GM12878 (cell line): ENCODE measurements around the gene RBM19. TPM values are rescaled to one million over a fixed set of nuclear protein-coding genes. Genes with fewer than 3 reads are reported as not detected.

Source experiments
- ATAC-seq: fragments of 200-7000 bp; cut with Tn5 transposase; 3 replicates; pipeline ENCODE4 v1.9.1; 2020; ENCODE audit warnings: mild to moderate bottlenecking, moderate library complexity
- BruUV-seq: library from RNA; stranded (reverse); fragments of 400-500 nt; replicated peaks from 2 replicates; lab custom pipeline; 2021; lab: Mats Ljungman, UMichigan
- CTCF ChIA-PET: fragments of 300-600 bp; sonication (Branson Sonifier 250); formaldehyde crosslinking; extraction: SDS; loops from one replicate; lab custom pipeline; 2021; ENCODE audit warnings: inconsistent platforms; lab: Yijun Ruan, JAX
- POLR2A ChIA-PET: fragments of 350-600 bp; formaldehyde crosslinking; extraction: SDS; loops from one replicate; lab custom pipeline; 2021; ENCODE audit warnings: inconsistent platforms; lab: Charles Lee
- RAD21 ChIA-PET: fragments of 300-600 bp; sonication (Branson Sonifier 250); formaldehyde crosslinking; loops from one replicate; lab custom pipeline; 2023; ENCODE audit warnings: antibody characterized with exemption; ENCODE audit not compliant: unreplicated experiment; lab: Charles Lee
- SMC1A ChIA-PET: fragments of 300-600 bp; sonication (Branson Sonifier 250); formaldehyde crosslinking; loops from one replicate; lab custom pipeline; 2023; ENCODE audit not compliant: unreplicated experiment, uncharacterized antibody; lab: Charles Lee
- DNase-seq: peaks from one replicate; pipeline ENCODE4 v3.0.0-alpha.2; 2011; ENCODE audit warnings: low read depth, low spot score
- FAIRE-seq: peaks from 3 replicates; lab custom pipeline; 2011; peaks lifted over from hg19 to GRCh38; lab: Jason Lieb, UNC
- H2AFZ ChIP-seq: 2 replicates; pipeline ENCODE4 v1.6.0; 2011; ENCODE audit warnings: low read depth, low read length, control low read depth; ENCODE audit not compliant: control insufficient read depth
- H3K27ac ChIP-seq: 2 replicates; pipeline ENCODE4 v1.5.1; 2011; ENCODE audit warnings: control low read depth; ENCODE audit not compliant: control insufficient read depth, insufficient read depth
- H3K27me3 ChIP-seq, 2 experiments: replicated peaks in 1 of 2; 2 replicates each; pipeline versions ENCODE4 v1.6.0 to v1.6.1; 2011; ENCODE audit warnings: low read length in 1 of 2; ENCODE audit not compliant: control insufficient read depth in 2 of 2, insufficient read depth in 2 of 2
- H3K36me3 ChIP-seq, 2 experiments: 2 replicates each; pipeline ENCODE4 v1.5.1; 2011; ENCODE audit warnings: low read length in 1 of 2; ENCODE audit not compliant: control insufficient read depth in 2 of 2, insufficient read depth in 2 of 2
- H3K4me1 ChIP-seq: 2 replicates; pipeline ENCODE4 v1.6.1; 2011; ENCODE audit warnings: mild to moderate bottlenecking, low read length, moderate library complexity, mixed read lengths; ENCODE audit not compliant: control insufficient read depth, insufficient read depth
- H3K4me2 ChIP-seq: 2 replicates; pipeline ENCODE4 v1.6.0; 2011; ENCODE audit warnings: control low read depth; ENCODE audit not compliant: control insufficient read depth, insufficient read depth
- H3K4me3 ChIP-seq: fragments of 200-600 bp; sonication (generic); 2 replicates; pipeline ENCODE4 v1.5.1; 2016
- H3K79me2 ChIP-seq: 2 replicates; pipeline ENCODE4 v1.6.0; 2011; ENCODE audit warnings: low read length; ENCODE audit not compliant: control insufficient read depth, insufficient read depth
- H3K9ac ChIP-seq: 2 replicates; pipeline ENCODE4 v1.8.0; 2011; ENCODE audit warnings: low read length, control low read depth, mixed read lengths; ENCODE audit not compliant: control insufficient read depth, insufficient read depth
- H3K9me3 ChIP-seq: replicated peaks from 3 replicates; pipeline ENCODE4 v1.5.1; 2011; ENCODE audit warnings: mild to moderate bottlenecking, low read length; ENCODE audit not compliant: control insufficient read depth, insufficient read depth
- H4K20me1 ChIP-seq: 2 replicates; pipeline ENCODE4 v1.6.0; 2011; ENCODE audit not compliant: control insufficient read depth, insufficient read depth
- BHLHE40 ChIP-seq, 2 experiments: fragments of 450-650 bp in 1 of 2; IDR thresholded peaks; 2 replicates each; pipeline ENCODE4 v1.6.1; 2011 to 2017; ENCODE audit warnings: low read depth in 2 of 2, borderline replicate concordance in 1 of 2, improper control_type of control experiment in 1 of 2, low read length in 1 of 2, mild to moderate bottlenecking in 1 of 2
- CHD2 ChIP-seq: IDR thresholded peaks from 2 replicates; pipeline ENCODE4 v1.6.1; 2011; ENCODE audit warnings: low read depth, low read length, improper control_type of control experiment, borderline replicate concordance
- PML ChIP-seq: IDR thresholded peaks from 2 replicates; pipeline ENCODE4 v1.6.1; 2012; ENCODE audit warnings: low read length, inconsistent platforms
- POU2F2 ChIP-seq: IDR thresholded peaks from 3 replicates; pipeline ENCODE4 v1.6.1; 2011; ENCODE audit warnings: low read depth, mild to moderate bottlenecking, low read length, borderline replicate concordance
- RAD51 ChIP-seq: fragments of 450-650 bp; IDR thresholded peaks from 2 replicates; pipeline ENCODE4 v1.6.1; 2016; ENCODE audit warnings: moderate library complexity, mild to moderate bottlenecking, inconsistent platforms
- SP1 ChIP-seq: IDR thresholded peaks from one replicate; pipeline ENCODE4 v1.6.1; 2011; ENCODE audit warnings: low read depth, low read length
- WGBS: methylation state at CpG from one replicate; pipeline ENCODE4 v1.1.6; 2016; ENCODE audit warnings: low lambda C conversion rate; ENCODE audit not compliant: insufficient replicate concordance, insufficient coverage; ENCODE audit errors: missing lambda C conversion rate; 5-methylcytosine and 5-hydroxymethylcytosine counted together
- in situ Hi-C: fragments of 300-500 bp; cut with MboI; formaldehyde crosslinking; loops from 9 replicates; pipeline ENCODE4 v1.14.3; 2018; ENCODE audit warnings: mixed read lengths
- intact Hi-C: fragments of 100-400 bp; cut with micrococcal nuclease; formaldehyde crosslinking; loops from one replicate; pipeline ENCODE4 v1.14.2; 2022; ENCODE audit not compliant: unreplicated experiment
- polyA plus RNA-seq, 11 experiments: library from polyadenylated mRNA; depleted of rRNA in 4 of 11; unstranded in 6 of 11; stranded (reverse) in 5 of 11; fragments of >200 nt; fragmentation: Nextera tagmentation in 4 of 11; fragmentation: Illumina TruSeq in 1 of 11; extraction: Ambion mirVana in 4 of 11; extraction: Trizol in 1 of 11; gene quantifications; 1 replicate in 1 of 11; 2 replicates in 10 of 11; pipeline versions ENCODE4 v1.2.1 to v1.2.3, GENCODE V29; 2011 to 2016; ENCODE audit warnings: inconsistent platforms in 2 of 11, missing spikeins in 2 of 11, low read depth in 1 of 11
- total RNA-seq, 4 experiments: library from RNA; depleted of rRNA in 3 of 4; stranded (reverse); fragments of >200 nt in 3 of 4; fragmentation: Illumina TruSeq in 1 of 4; extraction: Trizol in 1 of 4; gene quantifications; 2 replicates each; pipeline versions ENCODE4 v1.2.1 to v1.2.3, GENCODE V29; 2013 to 2021

Gene RBM19
- total and polyA plus RNA-seq, 10 of the 15 experiments (the other 5 are each of a cell fraction or from before 2014, with no cell fraction given) = 4.2 to 42.9 (median 28.4) TPM

DNA sequence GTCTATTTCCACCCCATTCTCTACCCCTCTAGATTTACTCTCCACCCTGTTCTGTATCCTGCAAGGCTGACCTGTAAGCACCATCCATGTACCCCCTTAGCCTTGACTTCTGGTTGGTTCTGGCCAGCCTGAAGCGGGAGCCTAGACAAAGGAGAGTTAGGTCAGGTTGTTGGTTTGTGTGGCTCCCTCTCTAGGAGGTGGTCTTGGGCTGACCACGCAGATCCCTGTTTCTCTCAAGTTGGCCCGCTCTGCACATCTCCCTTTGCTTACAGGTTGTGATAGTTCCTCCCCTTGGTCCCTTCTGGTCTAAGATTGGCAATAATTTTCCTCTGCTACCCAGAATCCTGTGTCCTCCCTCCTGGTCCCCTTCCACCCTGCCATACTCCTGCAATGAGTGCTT, 38.3 kb upstream of the RBM19 start:
- Histone ChIP-seq H3K27ac (no peak overlapping the region), H3K27me3 (no peaks in the 10 kb centered on the region; a peak in 1 of 4 replicates), H3K36me3 (no peaks in the 10 kb centered on the region), H3K4me2 (no peak overlapping the region), H3K4me1 (no peaks in the 10 kb centered on the region), H3K79me2 (no peaks in the 10 kb centered on the region), H2AFZ (no peak overlapping the region), H3K9me3 (no peaks in the 10 kb centered on the region), H3K4me3 (no peak overlapping the region), H4K20me1 (no peaks in the 10 kb centered on the region), H3K9ac (no peak overlapping the region)
- intact Hi-C loops (no loop called here), in situ Hi-C loops (no loop called here)
- ChIA-PET RAD21 (no interaction called here), SMC1A (interaction anchor here (0.6 kb wide), 1 partner anchor 12 kb away, joined by 3 read pairs; no protein-coding TSS in a partner anchor), CTCF (no interaction called here), POLR2A (no interaction called here)
- ATAC-seq = no peak
- FAIRE-seq = no peak
- BruUV-seq = no TSS peak
- TF ChIP-seq POU2F2 = no peak
- DNase-seq = no peak
- 9% methylated on average over 3 of the region's 3 CpGs for WGBS

DNA sequence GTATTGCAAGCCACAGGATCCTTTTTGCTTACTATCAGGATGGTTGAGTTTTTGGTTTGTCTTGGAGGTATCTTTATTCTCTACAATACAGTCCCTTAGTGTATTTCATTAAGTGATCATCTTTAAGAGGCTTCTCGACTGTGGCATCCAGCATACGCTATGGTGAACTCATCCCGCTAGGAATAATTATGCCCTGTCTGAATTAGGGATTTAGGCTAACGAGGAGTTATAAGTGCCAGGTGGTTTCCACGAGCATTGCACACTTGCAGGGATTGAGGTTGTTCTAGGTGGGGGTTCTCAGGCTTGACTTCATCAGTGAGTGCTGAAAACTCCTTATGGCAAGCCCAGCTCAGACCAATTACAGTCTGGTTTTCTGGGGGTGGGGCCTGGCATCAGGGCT, 37.2 kb upstream of the RBM19 start:
- no peak for ATAC-seq
- WGBS = 47% methylated on average over 5 of the region's 5 CpGs
- TF ChIP-seq PML (no peak), CHD2 (no peak), BHLHE40 (IDR thresholded peaks at IDR 0.05; ENCODE audit: borderline replicate concordance in 1 of 2, low read depth in 2 of 2, low read length in 1 of 2) (no peak), RAD51 (no peak), SP1 (no peak)
- RAD21 ChIA-PET = no interaction called here
- H3K9me3 ChIP-seq = no peaks in the 10 kb centered on the region
- H3K4me3 ChIP-seq = no peak overlapping the region
- H3K79me2 ChIP-seq = no peaks in the 10 kb centered on the region
- BruUV-seq = no TSS peak
- no peak overlapping the region for H3K4me2 ChIP-seq
- POLR2A ChIA-PET = no interaction called here
- H3K27me3 ChIP-seq = no peaks in the 10 kb centered on the region; a peak in 1 of 4 replicates
- FAIRE-seq = no peak
- in situ Hi-C loops = no loop called here
- no peak overlapping the region for H3K27ac ChIP-seq
- H3K4me1 ChIP-seq = no peaks in the 10 kb centered on the region
- no peaks in the 10 kb centered on the region for H3K36me3 ChIP-seq
- CTCF ChIA-PET = no interaction called here
- no peaks in the 10 kb centered on the region for H4K20me1 ChIP-seq
- DNase-seq = no peak
- H2AFZ ChIP-seq = no peak overlapping the region
- SMC1A ChIA-PET = no interaction called here
- intact Hi-C loops = no loop called here
- H3K9ac ChIP-seq = no peak overlapping the region
